Measurements from ENCODE around the gene SLC6A19.

DNA sequence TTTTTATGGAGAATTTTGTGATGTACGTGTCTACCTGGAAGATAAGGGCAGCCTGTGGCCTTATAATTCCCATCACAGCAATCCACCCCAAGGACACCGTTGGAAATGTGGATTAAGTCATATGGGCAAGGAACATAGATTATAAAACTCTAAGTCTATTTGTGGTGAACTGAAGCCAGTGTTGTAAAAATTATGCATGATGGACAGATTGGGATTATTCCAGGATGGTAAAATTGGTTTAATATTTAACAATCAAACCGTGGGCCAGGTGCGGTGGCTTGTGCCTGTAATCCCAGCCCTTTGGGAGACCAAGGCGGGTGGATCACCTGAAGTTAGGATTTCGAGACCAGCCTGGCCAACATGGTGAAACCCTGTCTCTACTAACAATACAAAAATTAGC lies 12.9 kb upstream of the SLC6A19 start:
- TF ChIP-seq, protein P1, sequence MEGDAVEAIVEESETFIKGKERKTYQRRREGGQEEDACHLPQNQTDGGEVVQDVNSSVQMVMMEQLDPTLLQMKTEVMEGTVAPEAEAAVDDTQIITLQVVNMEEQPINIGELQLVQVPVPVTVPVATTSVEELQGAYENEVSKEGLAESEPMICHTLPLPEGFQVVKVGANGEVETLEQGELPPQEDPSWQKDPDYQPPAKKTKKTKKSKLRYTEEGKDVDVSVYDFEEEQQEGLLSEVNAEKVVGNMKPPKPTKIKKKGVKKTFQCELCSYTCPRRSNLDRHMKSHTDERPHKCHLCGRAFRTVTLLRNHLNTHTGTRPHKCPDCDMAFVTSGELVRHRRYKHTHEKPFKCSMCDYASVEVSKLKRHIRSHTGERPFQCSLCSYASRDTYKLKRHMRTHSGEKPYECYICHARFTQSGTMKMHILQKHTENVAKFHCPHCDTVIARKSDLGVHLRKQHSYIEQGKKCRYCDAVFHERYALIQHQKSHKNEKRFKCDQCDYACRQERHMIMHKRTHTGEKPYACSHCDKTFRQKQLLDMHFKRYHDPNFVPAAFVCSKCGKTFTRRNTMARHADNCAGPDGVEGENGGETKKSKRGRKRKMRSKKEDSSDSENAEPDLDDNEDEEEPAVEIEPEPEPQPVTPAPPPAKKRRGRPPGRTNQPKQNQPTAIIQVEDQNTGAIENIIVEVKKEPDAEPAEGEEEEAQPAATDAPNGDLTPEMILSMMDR (IDR thresholded peaks at IDR 0.05), result no peak
- TF ChIP-seq POLR2A (IDR thresholded peaks at IDR 0.05), result no peak
